Amygdala (tissue), 56 donors: ENCODE data around the gene MARVELD3.
"Not testable (repeated sequence)": the region's sequence is repeated elsewhere in the genome, so short reads cannot be mapped to it uniquely, and the experiment has no call there.

Experiments
- DNase-seq, 56 donors: peaks; one replicate each; lab custom pipeline; 2025; lab: John Stamatoyannopoulos, UW

MARVELD3 gene, protein sequence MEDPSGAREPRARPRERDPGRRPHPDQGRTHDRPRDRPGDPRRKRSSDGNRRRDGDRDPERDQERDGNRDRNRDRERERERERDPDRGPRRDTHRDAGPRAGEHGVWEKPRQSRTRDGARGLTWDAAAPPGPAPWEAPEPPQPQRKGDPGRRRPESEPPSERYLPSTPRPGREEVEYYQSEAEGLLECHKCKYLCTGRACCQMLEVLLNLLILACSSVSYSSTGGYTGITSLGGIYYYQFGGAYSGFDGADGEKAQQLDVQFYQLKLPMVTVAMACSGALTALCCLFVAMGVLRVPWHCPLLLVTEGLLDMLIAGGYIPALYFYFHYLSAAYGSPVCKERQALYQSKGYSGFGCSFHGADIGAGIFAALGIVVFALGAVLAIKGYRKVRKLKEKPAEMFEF

DNA sequence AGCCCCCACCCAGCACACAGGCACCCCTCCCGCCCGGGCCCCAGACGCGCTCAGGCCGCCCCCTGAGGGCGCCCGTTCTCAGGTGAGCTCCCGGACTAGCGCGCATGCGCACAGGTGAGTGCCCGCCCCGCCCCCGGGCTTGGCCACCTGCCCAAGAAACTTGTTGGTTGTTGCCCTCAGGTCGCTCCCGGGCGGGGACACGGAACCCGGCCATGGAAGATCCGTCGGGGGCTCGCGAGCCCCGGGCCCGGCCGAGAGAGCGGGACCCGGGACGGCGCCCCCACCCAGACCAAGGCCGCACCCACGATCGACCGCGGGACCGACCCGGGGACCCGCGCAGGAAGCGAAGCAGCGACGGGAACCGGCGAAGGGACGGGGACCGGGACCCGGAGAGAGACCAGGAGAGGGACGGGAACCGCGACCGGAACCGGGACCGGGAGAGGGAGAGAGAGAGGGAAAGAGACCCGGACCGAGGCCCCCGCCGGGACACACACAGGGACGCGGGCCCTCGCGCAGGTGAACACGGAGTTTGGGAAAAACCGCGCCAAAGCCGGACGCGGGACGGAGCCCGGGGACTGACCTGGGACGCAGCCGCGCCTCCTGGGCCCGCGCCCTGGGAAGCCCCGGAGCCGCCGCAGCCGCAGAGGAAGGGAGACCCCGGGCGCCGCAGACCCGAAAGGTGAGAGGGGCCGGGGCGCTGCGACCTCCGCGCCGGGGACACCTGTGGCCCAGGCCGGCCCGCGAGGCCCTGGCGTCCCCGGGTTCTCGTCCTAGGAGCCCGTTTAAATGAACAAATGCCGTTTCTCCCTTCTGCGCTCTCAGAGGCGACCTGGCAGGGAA lies at the start of gene MARVELD3:
Gene MARVELD3, plus strand, starts transcription at position 167 of the 840 bp plus-strand sequence. Its CDS starts 46 bp downstream, at position 213.
- DNase-seq: peak in 1 of 56 donors; percentile 45

DNA sequence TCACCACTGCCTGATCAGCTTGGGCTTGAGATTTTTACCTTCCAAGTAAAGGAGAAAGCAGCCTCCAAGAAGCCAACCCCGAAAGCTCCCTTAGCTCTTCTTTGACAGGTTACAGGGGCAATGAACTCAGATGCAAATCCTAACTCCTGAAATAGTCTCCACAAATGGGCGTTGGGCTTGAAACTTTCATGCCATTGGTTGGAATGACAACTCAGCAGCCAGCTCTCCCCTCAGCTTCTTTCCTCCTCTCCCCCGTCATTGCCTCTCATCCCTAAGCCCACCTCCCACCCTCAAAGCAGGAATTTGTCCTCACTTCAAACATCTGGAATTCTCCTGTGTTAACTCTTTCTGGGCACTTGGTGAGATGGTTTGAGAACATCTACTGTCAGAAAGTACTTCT lies 49.0 kb upstream of the MARVELD3 start, which contains the start of gene TAT:
Gene TAT, minus strand, starts transcription at position 122 of the 400 bp plus-strand sequence. CDS start 677 bp downstream, outside the sequence.
- no peak for DNase-seq

DNA sequence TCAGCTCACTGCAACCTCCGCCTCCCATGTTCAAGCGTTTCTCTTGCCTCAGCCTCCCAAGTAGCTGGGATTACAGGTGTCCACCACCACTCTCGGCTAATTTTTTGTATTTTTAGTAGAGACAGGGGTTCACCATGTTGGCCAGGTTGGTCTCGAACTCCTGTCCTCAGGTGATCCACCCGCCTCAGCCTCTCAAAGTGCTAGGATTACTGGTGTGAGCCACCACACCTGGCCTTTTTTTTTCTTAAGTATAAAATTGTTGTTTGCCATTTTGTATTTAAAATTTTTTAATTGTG lies 43.5 kb upstream of the MARVELD3 start:
- DNase-seq: not testable (repeated sequence)

DNA sequence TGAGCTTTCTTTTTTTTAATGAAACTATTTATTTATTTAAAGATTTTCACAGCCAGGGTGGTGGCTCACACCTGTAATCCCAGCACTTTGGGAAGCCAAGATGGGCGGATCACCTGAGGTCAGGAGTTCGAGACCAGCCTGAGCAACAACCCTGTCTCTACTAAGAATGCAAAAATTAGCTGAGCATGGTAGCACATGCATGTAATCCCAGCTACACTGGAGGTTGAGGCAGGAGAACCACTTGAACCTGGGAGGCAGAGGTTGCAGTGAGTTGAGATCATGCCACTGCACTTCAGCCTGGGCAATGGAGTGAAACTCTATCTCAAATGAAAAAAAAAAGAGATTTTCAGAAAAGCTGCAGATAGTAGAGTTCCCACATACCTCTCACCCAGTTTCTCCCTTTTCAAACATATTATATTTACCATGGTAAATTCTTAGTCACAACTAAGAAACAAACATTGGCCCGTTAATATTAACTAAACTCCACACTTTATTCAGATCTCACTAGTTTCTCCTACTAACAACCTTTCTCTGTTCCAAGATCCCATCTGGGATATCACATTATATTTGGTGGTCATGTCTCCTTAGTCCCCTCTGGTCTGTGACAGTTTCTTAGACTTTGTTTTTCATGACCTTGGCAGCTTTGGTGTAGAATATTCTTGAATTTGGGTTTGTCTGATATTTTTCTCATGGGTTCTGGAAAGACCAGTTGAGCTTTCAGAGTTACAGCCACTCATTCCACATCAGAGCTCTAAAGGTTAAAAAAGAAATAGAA lies 41.3 kb upstream of the MARVELD3 start:
- no peak for DNase-seq

DNA sequence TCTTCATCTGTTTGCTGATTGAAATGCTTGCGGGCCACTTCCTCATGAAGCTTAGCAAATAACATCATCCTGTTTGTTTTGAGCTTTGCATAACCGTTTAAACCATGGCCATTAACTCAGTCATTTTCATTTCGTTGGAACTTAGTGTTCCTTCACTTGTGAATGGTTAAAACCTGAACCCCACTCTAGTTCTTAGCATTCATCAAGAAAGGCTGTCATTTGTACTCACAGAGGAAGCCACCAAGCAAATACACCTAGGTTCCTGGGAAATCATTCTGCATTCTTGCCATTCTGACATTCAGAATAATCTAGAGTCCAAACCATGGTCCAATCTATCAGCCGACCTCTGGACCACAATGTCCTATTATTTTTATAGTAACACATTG lies 40.7 kb upstream of the MARVELD3 start:
- no peak for DNase-seq

GRCh38 chr16:71589334-71589733 lies 36.6 kb upstream of the MARVELD3 start:
- DNase-seq: not testable (repeated sequence)

GRCh38 chr16:71590071-71590470 lies 35.9 kb upstream of the MARVELD3 start:
- not testable (repeated sequence) for DNase-seq

- no peak for DNase-seq
Measured at GRCh38 chr16:71590584-71590983, 35.4 kb upstream of the MARVELD3 start.

DNA sequence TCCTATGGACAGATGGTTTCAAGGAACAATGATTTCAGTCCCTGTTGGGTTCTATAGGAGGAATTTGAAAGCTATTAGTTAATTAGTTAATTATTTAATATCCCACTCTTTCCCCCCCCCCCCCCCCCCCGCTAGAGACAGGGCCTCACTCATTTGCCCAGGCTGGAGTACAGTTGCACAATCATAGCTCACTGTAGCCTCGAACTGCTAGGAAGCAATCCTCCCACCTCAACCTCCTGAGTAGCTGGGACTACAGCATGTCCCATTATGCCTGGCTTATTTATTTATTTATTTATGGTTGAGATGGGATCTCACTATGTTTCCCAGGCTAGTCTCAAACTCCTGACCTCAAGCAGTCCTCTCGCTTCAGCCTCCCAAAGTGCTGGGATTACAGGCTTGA lies 34.1 kb upstream of the MARVELD3 start:
- DNase-seq: no peak

DNA sequence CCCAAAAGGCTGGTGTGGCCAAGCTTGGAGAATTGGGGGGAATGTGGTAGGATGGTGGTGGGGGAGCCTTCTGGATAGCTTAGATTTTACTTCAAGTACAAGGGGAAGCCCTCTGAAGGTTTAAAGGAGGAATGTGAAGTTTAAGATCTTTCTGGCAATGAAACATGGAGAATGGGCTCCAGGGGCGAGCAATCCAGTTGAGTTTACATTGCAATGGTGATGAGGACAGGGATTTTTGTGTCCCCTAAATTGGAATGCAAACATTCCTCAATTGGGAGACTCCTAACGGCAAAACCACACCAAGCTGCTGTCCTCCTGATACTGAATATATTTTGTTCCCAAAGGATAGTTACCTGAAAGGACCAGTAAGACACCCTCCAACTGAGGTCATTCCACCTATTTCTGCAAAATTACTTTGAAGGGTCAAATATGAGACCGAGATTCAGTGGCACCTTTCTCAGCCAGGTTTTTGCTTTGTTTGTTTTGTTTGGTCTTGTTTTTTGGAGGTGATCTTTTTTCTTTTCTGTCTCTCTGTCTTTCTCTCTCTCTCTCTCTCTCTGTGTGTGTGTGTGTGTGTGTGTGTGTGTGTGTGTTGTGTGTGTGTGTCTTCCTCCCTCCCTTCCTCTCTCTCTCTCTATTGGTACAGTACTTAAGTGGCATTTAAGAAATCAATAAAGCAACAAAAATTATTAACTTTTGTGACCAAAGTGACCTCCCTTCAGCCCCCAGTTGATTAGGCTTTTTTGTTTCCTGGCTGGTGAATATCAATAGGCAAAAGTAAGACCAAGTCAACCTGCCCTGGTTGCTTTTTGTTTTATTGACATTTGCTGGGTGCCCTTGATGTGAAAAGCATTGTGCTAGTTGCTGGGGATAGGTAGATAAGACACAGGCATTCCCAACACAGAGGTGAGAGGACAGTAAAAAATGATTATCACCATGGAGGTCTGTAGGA lies 32.7 kb upstream of the MARVELD3 start:
- no peak for DNase-seq

DNA sequence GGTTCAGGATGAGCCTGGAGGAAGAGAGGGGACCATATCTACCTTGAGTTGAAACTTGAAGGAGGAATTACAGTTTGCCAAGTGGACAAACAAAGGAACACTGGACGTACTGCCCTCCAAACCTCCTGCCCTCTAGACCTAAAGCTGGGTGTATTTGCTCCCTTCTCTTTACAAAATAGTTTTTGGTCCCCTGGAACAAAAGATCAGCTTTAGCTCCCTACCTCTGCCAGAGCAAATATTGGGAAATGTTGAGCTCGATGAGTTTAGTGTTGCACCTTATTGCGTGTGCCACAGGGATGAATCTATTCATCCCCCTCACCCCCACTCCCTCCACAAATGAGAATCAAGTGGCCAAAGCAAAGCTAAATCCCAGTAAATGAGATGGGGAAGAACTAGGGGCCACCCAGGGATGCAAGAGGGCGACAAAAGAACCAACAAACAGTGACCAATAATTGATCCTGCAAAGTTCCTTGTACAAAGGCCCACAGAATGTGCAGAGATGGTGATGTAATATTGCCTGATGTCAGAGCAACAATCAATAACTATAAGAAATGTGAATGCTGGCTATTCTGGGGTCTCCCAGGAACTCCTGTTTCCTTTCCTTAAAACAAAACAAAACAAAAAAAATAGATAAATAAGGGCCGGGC lies 31.9 kb upstream of the MARVELD3 start:
- no peak for DNase-seq

GRCh38 chr16:71595340-71595826 lies 30.6 kb upstream of the MARVELD3 start:
- DNase-seq: not testable (repeated sequence)

DNA sequence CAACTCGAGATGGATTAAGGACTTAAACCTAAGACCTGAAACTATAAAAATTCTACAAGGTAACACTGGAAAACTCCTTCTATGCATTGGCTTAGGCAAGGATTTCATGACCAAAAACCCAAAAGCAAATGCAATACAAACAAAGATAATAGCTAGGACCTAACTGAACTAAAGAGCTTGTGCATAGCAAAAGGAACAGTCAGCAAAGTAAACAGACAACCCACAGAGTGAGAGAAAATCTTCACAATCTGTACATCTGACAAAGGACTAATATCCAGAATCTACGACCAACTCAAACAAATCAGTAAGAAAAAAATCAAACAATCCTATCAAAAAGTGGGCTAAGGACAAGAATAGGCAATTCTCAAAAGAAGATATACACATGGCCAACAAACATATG lies 27.6 kb upstream of the MARVELD3 start:
- not testable (repeated sequence) for DNase-seq

- DNase-seq: no peak
Measured at GRCh38 chr16:71600822-71601221, 25.2 kb upstream of the MARVELD3 start.

- DNase-seq: no peak
Measured at GRCh38 chr16:71609066-71609465, 16.9 kb upstream of the MARVELD3 start.

- no peak for DNase-seq
Measured at GRCh38 chr16:71610447-71610846, 15.5 kb upstream of the MARVELD3 start.

GRCh38 chr16:71610936-71611871 lies 14.8 kb upstream of the MARVELD3 start:
- DNase-seq: peak in 47 of 56 donors; percentile 1 to 79 (median 36)

DNA sequence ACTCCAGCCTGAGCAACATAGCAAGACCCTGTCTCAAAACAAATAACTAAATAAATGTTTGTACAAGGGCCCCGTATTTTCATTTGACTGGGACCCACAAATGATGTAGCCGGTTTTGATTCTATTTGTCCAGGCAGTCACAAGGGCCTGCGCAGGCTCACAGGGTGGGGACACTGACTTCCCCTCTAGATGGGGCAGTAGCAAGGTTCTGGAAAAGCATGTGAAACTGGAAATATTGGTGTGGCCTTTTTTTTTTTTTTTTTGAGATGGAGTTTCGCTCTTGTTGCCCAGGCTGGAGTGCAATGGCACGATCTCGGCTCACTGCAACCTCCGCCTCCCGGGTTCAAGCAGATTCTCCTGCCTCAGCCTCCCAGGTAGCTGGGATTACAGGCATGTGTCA lies 11.0 kb upstream of the MARVELD3 start:
- DNase-seq: not testable (repeated sequence)
